ENCODE results near the gene METTL4.

DNA sequence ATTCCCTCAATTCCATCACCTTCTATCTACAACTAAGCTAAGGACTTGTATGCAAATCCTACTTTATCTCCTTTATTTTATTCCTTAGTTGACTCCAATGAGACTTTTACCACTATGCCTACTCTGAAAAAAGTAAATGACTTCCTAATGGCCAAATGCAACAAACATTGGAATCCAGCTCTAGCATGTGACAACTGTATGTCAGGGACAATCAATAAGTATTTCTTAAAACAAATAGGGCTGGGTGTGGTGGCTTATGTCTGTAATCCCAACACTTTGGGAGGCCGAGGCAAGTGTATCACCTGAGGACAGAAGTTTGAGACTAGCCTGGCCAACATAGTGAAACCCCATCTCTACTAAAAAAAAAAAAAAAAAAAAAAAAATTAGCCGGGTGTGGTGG, 21.8 kb downstream of the METTL4 start:
- no peak for TF ChIP-seq POLR2A (IDR thresholded peaks at IDR 0.05; ENCODE audit: low read depth, low read length)
- no peak for TF ChIP-seq POLR2AphosphoS5 (IDR thresholded peaks at IDR 0.05; ENCODE audit: low read depth, low read length)
